OCI-LY7 (cell line): ENCODE results near the gene CA5A. TPM values are rescaled to one million over a fixed set of nuclear protein-coding genes. Genes with fewer than 3 reads are reported as not detected.

Source experiments
- BruUV-seq: library from RNA; stranded (reverse); fragments of 400-500 nt; replicated peaks from 2 replicates; lab custom pipeline; 2021; lab: Mats Ljungman, UMichigan
- CTCF ChIA-PET: fragments of 300-600 bp; sonication (Branson Sonifier 250); formaldehyde crosslinking; loops from one replicate; lab custom pipeline; 2022; ENCODE audit warnings: antibody characterized with exemption; ENCODE audit not compliant: unreplicated experiment; lab: Charles Lee
- POLR2A ChIA-PET: fragments of 300-600 bp; sonication (Branson Sonifier 250); formaldehyde crosslinking; loops from one replicate; lab custom pipeline; 2022; ENCODE audit warnings: antibody characterized with exemption; lab: Charles Lee
- DNase-seq: peaks from one replicate; pipeline ENCODE4 v3.0.0-alpha.2; 2015; ENCODE audit warnings: low spot score
- H2AFZ ChIP-seq: fragments of 200-600 bp; sonication (generic), shearing (Covaris generic); 2 replicates; pipeline ENCODE4 v1.6.1; 2014; ENCODE audit warnings: mild to moderate bottlenecking, antibody characterized with exemption, low read length, moderate library complexity
- H3K27ac ChIP-seq: fragments of 200-600 bp; sonication (generic); 2 replicates; pipeline ENCODE4 v1.5.1; 2014; ENCODE audit warnings: mixed run types, low read depth, mild to moderate bottlenecking, moderate library complexity, low read length, inconsistent platforms; ENCODE audit not compliant: poor library complexity, severe bottlenecking
- H3K36me3 ChIP-seq: fragments of 200-600 bp; sonication (generic); 2 replicates; pipeline ENCODE4 v1.6.1; 2014; ENCODE audit warnings: mild to moderate bottlenecking, antibody characterized with exemption, low read length, moderate library complexity, mixed read lengths; ENCODE audit not compliant: insufficient read depth
- H3K4me1 ChIP-seq: fragments of 200-600 bp; sonication (generic); 2 replicates; pipeline ENCODE4 v1.5.1; 2014; ENCODE audit warnings: mild to moderate bottlenecking, low read length; ENCODE audit not compliant: insufficient read depth, poor library complexity, severe bottlenecking
- H3K4me2 ChIP-seq: fragments of 200-600 bp; sonication (generic); 2 replicates; pipeline ENCODE4 v1.6.1; 2014; ENCODE audit warnings: mild to moderate bottlenecking, low read length
- H3K4me3 ChIP-seq: fragments of 200-600 bp; sonication (generic); 2 replicates; pipeline ENCODE4 v1.5.1; 2014; ENCODE audit warnings: mild to moderate bottlenecking, low read depth, low read length; ENCODE audit not compliant: poor library complexity, severe bottlenecking
- H3K79me2 ChIP-seq: fragments of 200-600 bp; sonication (generic); 2 replicates; pipeline ENCODE4 v1.6.1; 2016; ENCODE audit warnings: low read depth, mild to moderate bottlenecking, low read length, moderate library complexity, mixed read lengths; ENCODE audit not compliant: insufficient read depth
- H3K9me2 ChIP-seq: fragments of 200-600 bp; sonication (generic); 2 replicates; pipeline ENCODE4 v1.6.1; 2016; ENCODE audit warnings: mild to moderate bottlenecking, low read length, mixed read lengths; ENCODE audit not compliant: insufficient read depth
- H3K9me3 ChIP-seq: fragments of 200-600 bp; sonication (generic); 2 replicates; pipeline ENCODE4 v1.6.1; 2014; ENCODE audit warnings: mild to moderate bottlenecking, mixed run types, low read length, mixed read lengths
- H4K20me1 ChIP-seq: fragments of 200-600 bp; sonication (generic); 2 replicates; pipeline ENCODE4 v1.6.1; 2014; ENCODE audit warnings: mild to moderate bottlenecking, antibody characterized with exemption, low read length, moderate library complexity, mixed read lengths; ENCODE audit not compliant: insufficient read depth
- EZH2phosphoT487 ChIP-seq: fragments of 200-600 bp; sonication (generic); IDR thresholded peaks from 2 replicates; pipeline ENCODE4 v1.6.1; 2018; ENCODE audit warnings: low read depth, borderline replicate concordance, mild to moderate bottlenecking, mixed run types, antibody characterized with exemption, low read length, moderate library complexity, mixed read lengths
- intact Hi-C: fragments of 100-400 bp; cut with micrococcal nuclease; formaldehyde crosslinking; loops from one replicate; pipeline ENCODE4 v1.10.0; 2022; ENCODE audit not compliant: unreplicated experiment
- total RNA-seq, 2 experiments: library from RNA; depleted of rRNA in 1 of 2; stranded (reverse); fragments of >200 nt in 1 of 2; shearing (Covaris generic) in 1 of 2; gene quantifications; 2 replicates each; pipeline ENCODE4 v1.2.3, GENCODE V29; 2014 to 2022
- TF ChIP-seq, protein P1 (sequence below): fragments of 200-600 bp; sonication (generic); conservative IDR thresholded peaks from 2 replicates; pipeline ENCODE4 v1.5.1; 2014; ENCODE audit warnings: mild to moderate bottlenecking, antibody characterized with exemption, low read length, moderate library complexity, mixed read lengths

The CA5A gene
- total RNA-seq, 2 experiments from 2014 or later, result not detected

DNA sequence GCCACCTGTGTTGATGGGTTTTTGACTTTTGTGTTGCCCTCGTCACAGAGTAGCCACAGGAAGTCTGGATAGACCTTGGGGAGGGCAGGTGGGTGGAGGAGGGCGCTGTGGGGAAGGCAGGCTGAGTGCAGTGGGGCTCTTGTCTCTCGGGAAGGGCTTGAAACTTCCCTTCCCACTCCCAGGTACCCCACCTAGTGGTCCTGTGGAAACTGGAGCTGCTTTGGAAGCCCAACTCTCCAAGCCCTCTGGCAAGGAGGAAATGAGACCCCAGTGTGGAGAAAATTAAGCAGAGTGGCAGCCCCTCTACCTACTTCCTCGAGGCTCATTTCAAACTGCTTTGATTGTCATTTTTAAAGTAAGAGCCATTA, 9.2 kb downstream of the CA5A start:
- Histone ChIP-seq H2AFZ (no peak overlapping the region), H4K20me1 (no peaks in the 10 kb centered on the region), H3K36me3 (no peaks in the 10 kb centered on the region), H3K9me3 (no peaks in the 10 kb centered on the region), H3K27ac (no peak overlapping the region), H3K4me2 (no peak overlapping the region), H3K4me3 (no peak overlapping the region), H3K9me2 (no peaks in the 10 kb centered on the region), H3K79me2 (no peaks in the 10 kb centered on the region), H3K4me1 (peaks cover 5% of the 10 kb centered on the region)
- intact Hi-C loops, result no loop called here
- TF ChIP-seq EZH2phosphoT487, result no peak
- TF ChIP-seq, protein P1, sequence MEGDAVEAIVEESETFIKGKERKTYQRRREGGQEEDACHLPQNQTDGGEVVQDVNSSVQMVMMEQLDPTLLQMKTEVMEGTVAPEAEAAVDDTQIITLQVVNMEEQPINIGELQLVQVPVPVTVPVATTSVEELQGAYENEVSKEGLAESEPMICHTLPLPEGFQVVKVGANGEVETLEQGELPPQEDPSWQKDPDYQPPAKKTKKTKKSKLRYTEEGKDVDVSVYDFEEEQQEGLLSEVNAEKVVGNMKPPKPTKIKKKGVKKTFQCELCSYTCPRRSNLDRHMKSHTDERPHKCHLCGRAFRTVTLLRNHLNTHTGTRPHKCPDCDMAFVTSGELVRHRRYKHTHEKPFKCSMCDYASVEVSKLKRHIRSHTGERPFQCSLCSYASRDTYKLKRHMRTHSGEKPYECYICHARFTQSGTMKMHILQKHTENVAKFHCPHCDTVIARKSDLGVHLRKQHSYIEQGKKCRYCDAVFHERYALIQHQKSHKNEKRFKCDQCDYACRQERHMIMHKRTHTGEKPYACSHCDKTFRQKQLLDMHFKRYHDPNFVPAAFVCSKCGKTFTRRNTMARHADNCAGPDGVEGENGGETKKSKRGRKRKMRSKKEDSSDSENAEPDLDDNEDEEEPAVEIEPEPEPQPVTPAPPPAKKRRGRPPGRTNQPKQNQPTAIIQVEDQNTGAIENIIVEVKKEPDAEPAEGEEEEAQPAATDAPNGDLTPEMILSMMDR, result 0 out of 2 replicates have a peak, but pooled peaks have one; percentile 24
- CTCF ChIA-PET, result no interaction called here
- DNase-seq, result no peak
- POLR2A ChIA-PET, result no interaction called here
- BruUV-seq, result no TSS peak

- no peak for DNase-seq
- TF ChIP-seq, protein P1, result no peak
- no peak for TF ChIP-seq EZH2phosphoT487
- intact Hi-C loops, result no loop called here
- Histone ChIP-seq H3K9me2 (no peaks in the 10 kb centered on the region), H3K36me3 (no peaks in the 10 kb centered on the region), H3K9me3 (no peaks in the 10 kb centered on the region), H3K79me2 (no peaks in the 10 kb centered on the region), H2AFZ (no peak overlapping the region), H4K20me1 (no peaks in the 10 kb centered on the region), H3K4me1 (peaks cover 5% of the 10 kb centered on the region), H3K4me2 (no peak overlapping the region), H3K27ac (no peak overlapping the region), H3K4me3 (no peak overlapping the region)
- CTCF ChIA-PET, result no interaction called here
- no TSS peak for BruUV-seq
- POLR2A ChIA-PET, result interaction anchor here (0.6 kb wide), 2 partner anchors 10 to 1258 kb away, joined by 3 read pairs; partner anchors contain the start of gene CA5A
These were observed 9.8 kb downstream of the CA5A start for GRCh38 chr16:87926246-87927194.
